GM06990 (cell line): ENCODE measurements around the gene KARS1.
"Not testable (repeated sequence)": the region's sequence is repeated elsewhere in the genome, so short reads cannot be mapped to it uniquely, and the experiment has no call there.

Experiments used
- DNase-seq: peaks from one replicate; pipeline ENCODE4 v3.0.0-alpha.2; 2011; ENCODE audit not compliant: insufficient read length; ENCODE audit errors: extremely low read depth
- H3K27me3 ChIP-seq: replicated peaks from 2 replicates; pipeline ENCODE4 v1.6.0; 2011; ENCODE audit warnings: low read length; ENCODE audit not compliant: control insufficient read depth, insufficient read depth
- H3K36me3 ChIP-seq: 2 replicates; pipeline ENCODE4 v1.5.1; 2011; ENCODE audit warnings: low read length; ENCODE audit not compliant: control insufficient read depth, insufficient read depth
- H3K4me3 ChIP-seq: replicated peaks from 2 replicates; pipeline ENCODE4 v1.5.1; 2011; ENCODE audit warnings: low read depth, mild to moderate bottlenecking, control low read depth, low read length
- CTCF ChIP-seq: IDR thresholded peaks from 2 replicates; pipeline ENCODE4 v1.5.1; 2011; ENCODE audit warnings: low read length, control low read depth, mild to moderate bottlenecking, inconsistent platforms; ENCODE audit not compliant: insufficient read depth, poor library complexity, severe bottlenecking

Gene KARS1

GRCh38 chr16:75603241-75603640 is 44.2 kb downstream of the KARS1 start:
- Histone ChIP-seq H3K27me3 (no peaks in the 10 kb centered on the region), H3K4me3 (no peak overlapping the region), H3K36me3 (peaks cover 24% of the 10 kb centered on the region)
- no peak for TF ChIP-seq CTCF
- DNase-seq, result no peak

- TF ChIP-seq CTCF, result no peak
- Histone ChIP-seq H3K4me3 (no peak overlapping the region), H3K36me3 (peaks cover 21% of the 10 kb centered on the region), H3K27me3 (no peaks in the 10 kb centered on the region)
- no peak for DNase-seq
Observed at GRCh38 chr16:75599452-75600277, 47.8 kb downstream of the KARS1 start.

GRCh38 chr16:75593825-75594820 is 53.3 kb downstream of the KARS1 start:
- DNase-seq, result no peak
- Histone ChIP-seq H3K27me3 (no peaks in the 10 kb centered on the region), H3K4me3 (no peak overlapping the region), H3K36me3 (peaks cover 1% of the 10 kb centered on the region; the same call in 1 of the 2 replicates)
- TF ChIP-seq CTCF, result no peak

GRCh38 chr16:75593308-75593707 is 54.2 kb downstream of the KARS1 start:
- Histone ChIP-seq H3K36me3 (peaks cover 1% of the 10 kb centered on the region; the same call in 1 of the 2 replicates), H3K4me3 (no peak overlapping the region), H3K27me3 (no peaks in the 10 kb centered on the region)
- no peak for DNase-seq
- no peak for TF ChIP-seq CTCF

GRCh38 chr16:75591927-75592326 is 55.5 kb downstream of the KARS1 start:
- H3K36me3 ChIP-seq, DNase-seq, H3K27me3 ChIP-seq, H3K4me3 ChIP-seq: not testable (repeated sequence)
